Liver (tissue), 3 donors: ENCODE data around the gene CHAD.

Experiments
- ATF3 ChIP-seq: IDR thresholded peaks from 2 replicates; pipeline ENCODE4 v1.6.1; 2016; ENCODE audit warnings: antibody characterized with exemption
- CTCF ChIP-seq: fragments of 150-350 bp; IDR thresholded peaks from 2 replicates; pipeline ENCODE4 v1.5.1; 2017; ENCODE audit warnings: improper control_type of control experiment, low read depth, low read length; ENCODE audit not compliant: missing input control
- EGR1 ChIP-seq, 2 donors: IDR thresholded peaks; 2 replicates each; pipeline ENCODE4 v1.6.1; 2016 to 2018; ENCODE audit warnings: antibody characterized with exemption in 2 of 2, low read depth in 2 of 2
- HNF4G ChIP-seq: IDR thresholded peaks from 2 replicates; pipeline ENCODE4 v1.6.1; 2016; ENCODE audit warnings: antibody characterized with exemption
- MAX ChIP-seq: IDR thresholded peaks from 2 replicates; pipeline ENCODE4 v1.6.1; 2016; ENCODE audit warnings: antibody characterized with exemption
- REST ChIP-seq: IDR thresholded peaks from 2 replicates; pipeline ENCODE4 v1.6.1; 2016; ENCODE audit warnings: antibody characterized with exemption, mild to moderate bottlenecking
- RXRA ChIP-seq, 2 donors: IDR thresholded peaks; 2 replicates each; pipeline ENCODE4 v1.6.1; 2017 to 2018; ENCODE audit warnings: antibody characterized with exemption in 2 of 2, mild to moderate bottlenecking in 1 of 2
- TAF1 ChIP-seq: conservative IDR thresholded peaks from 2 replicates; pipeline ENCODE4 v1.6.1; 2016; ENCODE audit warnings: antibody characterized with exemption, mild to moderate bottlenecking
- donor health status: healthy.
- donor health status: healthy.

GRCh38 chr17:50481648-50482047 lies 13.0 kb upstream of the CHAD start:
- no peak for TF ChIP-seq CTCF
- no peak for TF ChIP-seq EGR1 (IDR thresholded peaks at IDR 0.05; ENCODE audit: low read depth in 2 of 2)
- TF ChIP-seq REST: no peak
- TF ChIP-seq TAF1: no peak
- TF ChIP-seq ATF3: no peak
- TF ChIP-seq RXRA (IDR thresholded peaks at IDR 0.05): no peak
- no peak for TF ChIP-seq HNF4G
- TF ChIP-seq MAX: no peak
